Fibroblast of pulmonary artery (primary cell): Measurements from ENCODE around the gene ZC3H13.

Experiments
- DNase-seq: peaks from one replicate; pipeline ENCODE4 v3.0.0-alpha.2; 2010; ENCODE audit warnings: low read depth
- H3K4me3 ChIP-seq: replicated peaks from 2 replicates; pipeline ENCODE4 v1.5.1; 2011; ENCODE audit warnings: low read depth, mild to moderate bottlenecking, control low read depth, low read length, moderate library complexity
- CTCF ChIP-seq: IDR thresholded peaks from 2 replicates; pipeline ENCODE4 v1.5.1; 2011; ENCODE audit warnings: mild to moderate bottlenecking, control low read depth, low read length, inconsistent platforms; ENCODE audit errors: missing control alignments

Gene ZC3H13

GRCh38 chr13:45961468-45961867, 91.1 kb downstream of the ZC3H13 start:
- no peak for TF ChIP-seq CTCF
- H3K4me3 ChIP-seq: no peak overlapping the region
- no peak for DNase-seq

- TF ChIP-seq CTCF: no peak
- peak; percentile 10 for DNase-seq
- H3K4me3 ChIP-seq: no peak overlapping the region
Observed at GRCh38 chr13:45954836-45955800, 97.4 kb downstream of the ZC3H13 start.

GRCh38 chr13:45953082-45953481, 99.5 kb downstream of the ZC3H13 start:
- TF ChIP-seq CTCF: no peak
- no peak for DNase-seq

GRCh38 chr13:45951724-45952123, 100.8 kb downstream of the ZC3H13 start:
- no peak for TF ChIP-seq CTCF
- H3K4me3 ChIP-seq: no peak overlapping the region
- no peak for DNase-seq

More at GRCh38 chr13:45953082-45953481, 99.5 kb downstream of the ZC3H13 start:
- H3K4me3 ChIP-seq: no peak overlapping the region

GRCh38 chr13:45951166-45951565, 101.4 kb downstream of the ZC3H13 start:
- no peak for DNase-seq
- no peak for TF ChIP-seq CTCF
- no peak overlapping the region for H3K4me3 ChIP-seq

- H3K4me3 ChIP-seq: no peak overlapping the region
- DNase-seq: peak; percentile 39
- TF ChIP-seq CTCF: no peak
Observed at GRCh38 chr13:45950386-45951000, 102.1 kb downstream of the ZC3H13 start.
